GM12873 (cell line): Measurements from ENCODE around the gene PPIL6.

Experiments used
- CTCF ChIP-seq: IDR thresholded peaks from 2 replicates; pipeline ENCODE4 v1.5.1; 2012; ENCODE audit warnings: low read depth, mild to moderate bottlenecking, moderate library complexity, low read length, control low read depth; ENCODE audit not compliant: insufficient read depth; ENCODE audit errors: missing control alignments

Gene PPIL6

DNA sequence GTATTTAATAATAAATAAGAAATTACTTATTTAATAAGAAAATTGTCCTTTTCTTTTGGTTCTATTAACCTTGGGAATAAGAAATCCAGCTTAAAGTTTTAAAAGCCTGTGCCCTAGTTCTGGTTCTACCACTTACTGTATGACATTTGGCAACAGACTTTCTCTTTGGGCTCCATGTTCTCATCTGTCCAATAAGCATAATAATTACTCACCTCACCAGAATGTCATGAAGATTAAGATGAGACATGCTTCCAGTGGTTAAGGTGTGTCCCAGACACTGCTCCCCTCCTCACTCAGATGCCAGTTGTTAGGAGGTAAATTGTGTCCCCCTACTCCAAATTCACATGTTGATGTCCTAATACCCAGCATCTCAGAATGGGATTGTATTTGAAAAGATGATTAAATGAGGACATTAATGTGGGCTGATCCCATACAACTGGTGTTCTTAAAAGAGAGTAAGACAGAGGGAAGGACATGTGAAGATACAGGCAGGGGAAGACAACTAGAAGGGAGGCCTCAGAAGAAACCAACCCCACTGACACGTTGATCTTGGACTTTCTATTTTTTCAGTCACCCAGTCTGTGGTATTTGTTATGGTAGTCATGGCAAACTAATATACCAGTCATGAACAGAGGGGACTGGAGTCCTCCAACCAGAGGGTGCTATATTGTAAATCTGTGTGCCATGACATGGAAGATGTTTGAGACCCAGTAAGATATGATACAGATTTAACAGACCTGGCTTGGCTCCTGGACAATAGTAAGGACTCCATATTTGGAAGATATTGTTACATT, 21.5 kb upstream of the PPIL6 start:
- TF ChIP-seq CTCF = no peak

GRCh38 chr6:109460161-109460829, 19.9 kb upstream of the PPIL6 start:
- no peak for TF ChIP-seq CTCF

- TF ChIP-seq CTCF = no peak
These were observed 18.5 kb upstream of the PPIL6 start for GRCh38 chr6:109458774-109459531.

- TF ChIP-seq CTCF = no peak
These were observed 17.2 kb upstream of the PPIL6 start for GRCh38 chr6:109457562-109457996.

- no peak for TF ChIP-seq CTCF
These were observed 16.5 kb upstream of the PPIL6 start for GRCh38 chr6:109456710-109457561.

DNA sequence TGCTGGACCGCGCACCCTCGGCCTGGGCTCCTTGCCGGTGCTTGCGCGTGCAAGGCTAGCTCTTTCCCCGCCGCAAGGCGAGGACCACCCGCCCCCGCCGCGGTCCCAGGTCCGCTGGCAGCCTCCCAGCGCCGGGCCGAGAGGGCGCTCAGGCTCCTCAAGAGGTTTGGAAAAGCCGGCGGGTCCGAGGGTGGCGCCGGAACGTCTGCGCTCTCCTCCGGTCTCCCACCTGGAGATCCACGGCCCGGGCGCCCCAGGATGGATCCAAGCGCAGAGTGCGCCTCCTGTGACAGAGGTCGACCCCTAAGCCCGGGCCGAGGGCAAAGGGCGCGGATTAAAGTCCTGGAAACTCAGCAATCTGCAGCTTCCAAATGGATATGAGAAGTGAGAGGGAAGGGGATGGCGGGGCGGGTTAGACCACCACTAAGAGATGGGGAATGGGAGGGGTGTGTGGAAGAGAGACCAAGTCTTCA, 15.7 kb upstream of the PPIL6 start:
- no peak for TF ChIP-seq CTCF
